Bronchus fibroblast of lung (primary cell): ENCODE data around the gene TMPRSS11B. TPM values are rescaled to one million over a fixed set of nuclear protein-coding genes. Genes with fewer than 3 reads are reported as not detected.

Experiments
- total RNA-seq: library from RNA; depleted of rRNA; stranded (reverse); fragments of >200 nt; gene quantifications from 2 replicates; pipeline ENCODE4 v1.2.3, GENCODE V29; 2015

TMPRSS11B gene, protein sequence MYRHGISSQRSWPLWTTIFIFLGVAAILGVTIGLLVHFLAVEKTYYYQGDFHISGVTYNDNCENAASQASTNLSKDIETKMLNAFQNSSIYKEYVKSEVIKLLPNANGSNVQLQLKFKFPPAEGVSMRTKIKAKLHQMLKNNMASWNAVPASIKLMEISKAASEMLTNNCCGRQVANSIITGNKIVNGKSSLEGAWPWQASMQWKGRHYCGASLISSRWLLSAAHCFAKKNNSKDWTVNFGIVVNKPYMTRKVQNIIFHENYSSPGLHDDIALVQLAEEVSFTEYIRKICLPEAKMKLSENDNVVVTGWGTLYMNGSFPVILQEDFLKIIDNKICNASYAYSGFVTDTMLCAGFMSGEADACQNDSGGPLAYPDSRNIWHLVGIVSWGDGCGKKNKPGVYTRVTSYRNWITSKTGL
- not detected in 2 replicates for total RNA-seq

DNA sequence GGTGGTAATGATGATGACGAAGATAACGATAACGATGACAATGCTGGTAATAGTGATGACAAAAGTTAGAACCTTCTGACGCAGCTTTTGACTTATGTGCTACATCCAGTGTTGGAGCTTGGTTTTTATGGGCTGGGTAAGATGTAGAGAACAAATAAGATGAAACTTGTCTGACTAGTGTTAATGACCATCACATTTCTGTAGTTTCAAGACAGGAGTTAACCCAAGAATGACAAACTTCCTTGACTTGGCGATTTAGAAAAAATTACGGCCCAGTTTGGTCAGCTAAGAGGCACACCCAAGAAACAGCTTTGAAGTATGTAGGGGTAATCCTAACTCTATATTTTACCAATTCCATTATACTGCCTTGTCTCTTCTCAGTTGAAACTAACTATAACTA is at the start of gene TMPRSS11B:
Gene TMPRSS11B (minus strand): TSS at position 101 of the 400 bp plus-strand sequence. CDS start 136 bp downstream, outside the sequence.

Other genes with a start within 250 kb of the TMPRSS11B start
- gene TMPRSS11F, start 115.8 kb downstream of the TMPRSS11B start, total RNA-seq: not detected in 2 replicates
- gene YTHDC1, start 104.4 kb upstream of the TMPRSS11B start, total RNA-seq: 20.5 and 21.4 TPM in 2 replicates
- not detected in 2 replicates for gene TMPRSS11E, start 201.8 kb upstream of the TMPRSS11B start, total RNA-seq